ENCODE results near the gene C4BPA.

DNA sequence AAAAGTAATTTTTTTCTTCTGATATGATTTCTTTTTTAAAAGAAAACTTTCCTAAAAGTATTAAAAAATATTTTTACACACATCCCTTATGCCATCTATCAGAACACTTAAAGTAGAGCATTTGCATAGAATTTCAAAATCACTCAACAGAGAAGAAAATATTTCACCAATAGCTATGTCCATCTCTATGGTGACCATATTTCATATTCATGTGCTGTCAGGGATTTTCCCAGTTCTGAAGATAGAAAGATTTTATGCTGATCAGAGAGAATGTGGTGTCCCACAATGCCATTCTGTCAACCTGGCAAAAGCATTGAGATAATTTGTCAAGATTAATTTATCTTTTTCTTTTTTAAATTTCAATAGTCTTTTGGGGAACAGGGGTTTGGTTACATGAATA, 87.0 kb downstream of the C4BPA start:
- TF ChIP-seq YY1 (IDR thresholded peaks at IDR 0.05; ENCODE audit: insufficient read depth, insufficient read length) (no peak), SUZ12 (IDR thresholded peaks at IDR 0.05; ENCODE audit: extremely low read depth, insufficient read depth, insufficient read length) (no peak)
